Right cardiac atrium (tissue), 5 donors: Measurements from ENCODE around the gene AGPAT1. TPM values are rescaled to one million over a fixed set of nuclear protein-coding genes. Genes with fewer than 3 reads are reported as not detected.

Experiments
- ATAC-seq, 2 donors: fragments of 200-7000 bp; cut with Tn5 transposase; one replicate each; pipeline versions ENCODE4 v1.8.0 to v1.9.1; 2020; ENCODE audit warnings: moderate library complexity in 2 of 2, mild to moderate bottlenecking in 1 of 2
- DNase-seq, 3 donors: peaks; one replicate each; pipeline ENCODE4 v3.0.0-alpha.2; 2020
- H3K27ac ChIP-seq: one replicate; pipeline ENCODE4 v1.5.1; 2013; ENCODE audit warnings: mild to moderate bottlenecking, low read length, control low read depth, moderate library complexity
- H3K27me3 ChIP-seq: one replicate; pipeline ENCODE4 v1.6.1; 2013; ENCODE audit not compliant: control insufficient read depth, insufficient read depth
- H3K4me1 ChIP-seq: one replicate; pipeline ENCODE4 v1.6.1; 2013; ENCODE audit warnings: low read length; ENCODE audit not compliant: control insufficient read depth, insufficient read depth
- H3K4me3 ChIP-seq: one replicate; pipeline ENCODE4 v1.5.1; 2013; ENCODE audit warnings: low read length, control low read depth
- H3K9me3 ChIP-seq: one replicate; pipeline ENCODE4 v1.6.1; 2013; ENCODE audit warnings: low read length; ENCODE audit not compliant: control insufficient read depth
- WGBS: extraction: QIAGEN DNeasy Blood & Tissue Kit; methylation state at CpG from one replicate; pipeline ENCODE4 v1.1.7; 2013; 5-methylcytosine and 5-hydroxymethylcytosine counted together
- intact Hi-C, 4 donors: fragments of 100-400 bp; cut with DNase I; formaldehyde crosslinking; loops; one replicate each; pipeline versions ENCODE4 v1.11.0 to v1.14.0; 2022 to 2023
- polyA plus RNA-seq: library from polyadenylated mRNA; stranded (reverse); fragments of 200-250 nt; gene quantifications from one replicate; pipeline ENCODE4 v1.2.3, GENCODE V29; 2013
- total RNA-seq, 4 donors: library from RNA; stranded (reverse); fragmentation: NEBNext Ultra II Directional; extraction: Animal tissue kit (Norgen Biotek cat#: 25700); gene quantifications; one replicate each; pipeline ENCODE4 v1.2.1, GENCODE V29; 2021
- donor health status: healthy with polysubstance abuse.
- donor health status: DM: no; HTN: yes; CAD: no.
- donor health status: DM: no; HTN: no; CAD: no.
- donor health status: DM: no; HTN: yes; CAD: no; lungs with severe emphysema.
- donor health status: DM: yes; HTN: yes; CAD: no.

AGPAT1 gene
- total and polyA plus RNA-seq, 5 donors, result 54.9 to 67.2 (median 61.5) TPM

- peaks cover 8% of the 10 kb centered on the region for H3K4me1 ChIP-seq
- intact Hi-C loops, result no loop called here
- DNase-seq (no peak), ATAC-seq (no peak)
- no peak within 1 kb of the TSS for H3K4me3 ChIP-seq
- WGBS, result 70% methylated on average over 6 of the region's 6 CpGs
- H3K9me3 ChIP-seq, result no peaks in the 10 kb centered on the region
- no peaks in the 10 kb centered on the region for H3K27me3 ChIP-seq
- H3K27ac ChIP-seq, result peak within 1 kb of the TSS; percentile 48
These were observed 8.3 kb upstream of the AGPAT1 start, which contains the start of gene AGER for GRCh38 chr6:32184084-32184640. TSS of gene AGER (minus strand) at chr6:32184253. CDS start at chr6:32184222, 31 bp downstream.

DNA sequence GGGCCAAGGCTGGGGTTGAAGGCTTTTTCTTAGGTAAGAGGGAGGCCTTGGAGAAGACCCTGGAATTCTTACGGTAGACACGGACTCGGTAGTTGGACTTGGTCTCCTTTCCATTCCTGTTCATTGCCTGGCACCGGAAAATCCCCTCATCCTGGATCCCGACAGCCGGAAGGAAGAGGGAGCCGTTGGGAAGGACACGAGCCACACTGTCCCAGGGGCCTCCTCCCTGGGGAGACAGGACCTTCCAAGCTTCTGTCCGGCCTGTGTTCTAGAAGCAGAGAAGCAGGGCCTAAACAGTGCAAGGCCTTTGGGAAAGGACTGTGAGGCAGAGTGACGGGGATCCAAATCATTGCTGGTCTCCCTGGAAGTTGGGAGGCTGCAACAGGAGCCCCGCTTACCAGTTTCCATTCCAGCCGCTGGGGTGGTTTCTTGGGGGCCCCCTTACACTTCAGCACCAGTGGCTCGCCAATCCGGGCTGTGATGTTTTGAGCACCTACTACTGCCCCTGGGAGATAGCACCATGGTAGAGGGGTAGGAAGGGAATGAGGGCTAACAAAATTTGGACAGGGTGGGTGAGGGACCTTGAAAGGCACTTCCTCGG, 7.7 kb upstream of the AGPAT1 start:
- ATAC-seq (no peak), DNase-seq (peak in 1 of 3 donors; percentile 67)
- peak overlapping the region; percentile 48 for H3K27ac ChIP-seq
- intact Hi-C loops, result no loop called here
- H3K9me3 ChIP-seq, result no peaks in the 10 kb centered on the region
- WGBS, result 70% methylated on average over 15 of the region's 15 CpGs
- no peak overlapping the region for H3K4me3 ChIP-seq
- H3K4me1 ChIP-seq, result peaks cover 9% of the 10 kb centered on the region
- no peaks in the 10 kb centered on the region for H3K27me3 ChIP-seq

- no peak for ATAC-seq
- Histone ChIP-seq H3K4me3 (no peak overlapping the region), H3K27ac (peak overlapping the region; percentile 21), H3K4me1 (peaks cover 9% of the 10 kb centered on the region), H3K9me3 (no peaks in the 10 kb centered on the region), H3K27me3 (no peaks in the 10 kb centered on the region)
- no peak for DNase-seq
- WGBS, result 79% methylated on average over 3 of the region's 3 CpGs
- intact Hi-C loops, result no loop called here
These were observed 7.1 kb upstream of the AGPAT1 start for GRCh38 chr6:32183030-32183429.

- Histone ChIP-seq H3K27ac (no peak overlapping the region), H3K9me3 (no peaks in the 10 kb centered on the region), H3K27me3 (no peaks in the 10 kb centered on the region), H3K4me3 (no peak overlapping the region), H3K4me1 (peaks cover 9% of the 10 kb centered on the region)
- intact Hi-C loops, result no loop called here
- DNase-seq (peak in 1 of 3 donors; percentile 18), ATAC-seq (no peak)
- WGBS, result 82% methylated on average over 10 of the region's 10 CpGs
These were observed 6.7 kb upstream of the AGPAT1 start for GRCh38 chr6:32182555-32182981.

- Histone ChIP-seq H3K9me3 (no peaks in the 10 kb centered on the region), H3K4me3 (no peak overlapping the region), H3K27ac (no peak overlapping the region), H3K4me1 (peaks cover 9% of the 10 kb centered on the region), H3K27me3 (no peaks in the 10 kb centered on the region)
- ATAC-seq (no peak), DNase-seq (peak in 1 of 3 donors; percentile 58)
- WGBS, result 67% methylated on average over 10 of the region's 10 CpGs
- intact Hi-C loops, result no loop called here
These were observed 6.1 kb upstream of the AGPAT1 start for GRCh38 chr6:32181915-32182529.

- H3K4me1 ChIP-seq, result peaks cover 8% of the 10 kb centered on the region
- WGBS, result 85% methylated on average over 15 of the region's 15 CpGs
- no peak overlapping the region for H3K4me3 ChIP-seq
- no peaks in the 10 kb centered on the region for H3K27me3 ChIP-seq
- H3K27ac ChIP-seq, result no peak overlapping the region
- intact Hi-C loops, result no loop called here
- H3K9me3 ChIP-seq, result no peaks in the 10 kb centered on the region
- DNase-seq, result peak in 1 of 3 donors; percentile 43
- ATAC-seq, result no peak
These were observed 5.3 kb upstream of the AGPAT1 start for GRCh38 chr6:32181148-32181702.

DNA sequence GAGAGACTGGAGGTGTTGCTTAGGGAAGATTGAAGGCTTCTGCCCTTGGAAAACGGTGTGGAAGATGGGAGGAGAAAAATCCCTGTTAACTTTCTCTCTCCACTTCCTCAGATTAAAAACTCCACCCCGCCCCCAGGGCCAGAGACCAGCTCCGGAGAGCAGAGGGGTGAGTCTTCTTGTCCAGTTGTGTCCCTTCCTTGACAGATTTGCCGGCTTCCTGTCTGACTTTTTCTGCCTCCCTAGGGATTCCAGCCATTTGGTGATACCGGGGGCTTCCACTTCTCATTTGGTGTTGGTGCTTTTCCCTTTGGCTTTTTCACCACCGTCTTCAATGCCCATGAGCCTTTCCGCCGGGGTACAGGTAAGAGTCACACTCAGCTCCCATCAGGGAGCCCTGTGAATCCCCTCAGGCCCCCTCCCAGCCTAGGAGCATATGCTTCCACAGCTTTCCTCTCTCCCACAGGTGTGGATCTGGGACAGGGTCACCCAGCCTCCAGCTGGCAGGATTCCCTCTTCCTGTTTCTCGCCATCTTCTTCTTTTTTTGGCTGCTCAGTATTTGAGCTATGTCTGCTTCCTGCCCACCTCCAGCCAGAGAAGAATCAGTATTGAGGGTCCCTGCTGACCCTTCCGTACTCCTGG, 4.0 kb upstream of the AGPAT1 start:
- no peaks in the 10 kb centered on the region for H3K27me3 ChIP-seq
- peaks cover 4% of the 10 kb centered on the region for H3K4me1 ChIP-seq
- WGBS, result 57% methylated on average over 10 of the region's 10 CpGs
- ATAC-seq (no peak), DNase-seq (peak in 1 of 3 donors; percentile 52)
- no peak overlapping the region for H3K4me3 ChIP-seq
- intact Hi-C loops, result loop anchor here in 1 of 4 donors (10.0 kb wide), 1 partner anchor 55 kb away; the partner anchor contains the start of gene ATF6B
- H3K27ac ChIP-seq, result no peak overlapping the region
- H3K9me3 ChIP-seq, result no peaks in the 10 kb centered on the region

- Histone ChIP-seq H3K9me3 (no peaks in the 10 kb centered on the region), H3K4me1 (peaks cover 4% of the 10 kb centered on the region), H3K27me3 (no peaks in the 10 kb centered on the region), H3K27ac (peak overlapping the region; percentile 76), H3K4me3 (peak overlapping the region; percentile 64)
- intact Hi-C loops, result loop anchor here in 1 of 4 donors (10.0 kb wide), 1 partner anchor 54 kb away; the partner anchor contains the start of gene ATF6B
- no peak for ATAC-seq
- 2% methylated on average over 24 of the region's 24 CpGs for WGBS
- DNase-seq, result peak in 1 of 3 donors; percentile 31
These were observed 2.9 kb upstream of the AGPAT1 start for GRCh38 chr6:32178547-32179440.

DNA sequence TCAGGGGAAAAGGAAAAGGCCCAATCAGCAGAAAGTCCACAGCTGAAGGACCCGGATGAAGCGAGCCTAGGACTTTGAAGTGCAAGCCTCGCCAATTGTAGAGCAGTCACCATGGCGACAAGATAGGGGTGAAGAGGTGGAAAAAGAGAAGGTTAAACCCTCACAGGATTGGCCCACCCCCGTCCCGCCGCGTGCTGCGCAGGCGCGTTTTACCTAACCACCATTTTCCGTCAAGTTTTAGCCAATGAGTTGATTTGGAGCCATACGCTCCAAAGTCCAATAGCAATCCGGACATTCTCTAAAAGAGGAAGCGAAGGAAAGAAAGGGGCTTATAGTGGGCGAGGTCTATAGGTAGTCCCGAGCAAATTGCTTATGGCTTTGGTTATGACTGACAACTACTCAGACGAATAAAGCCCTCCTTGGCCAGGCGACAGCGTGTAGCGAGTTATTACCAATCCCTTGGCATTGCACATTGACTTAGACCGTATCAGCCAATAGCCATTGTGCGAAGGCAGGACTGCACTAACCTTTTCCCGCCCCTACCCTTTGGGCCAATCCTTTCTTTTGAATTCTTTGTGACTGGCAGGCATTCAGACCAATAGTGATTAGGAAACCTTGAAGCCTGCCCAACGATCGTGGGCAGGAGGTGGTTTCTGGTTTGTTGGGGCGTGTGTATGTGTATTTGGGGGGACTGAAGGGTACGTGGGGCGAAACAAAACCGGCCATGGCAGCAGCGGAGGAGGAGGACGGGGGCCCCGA, 2.1 kb upstream of the AGPAT1 start, which contains the start of gene RNF5:
Gene RNF5, plus strand, starts transcription at position 618 of the 759 bp plus-strand sequence. Its CDS starts 107 bp downstream, at position 725.
- intact Hi-C loops, result loop anchor here in 1 of 4 donors (10.0 kb wide), 1 partner anchor 53 kb away; the partner anchor contains the start of gene ATF6B
- Histone ChIP-seq H3K27me3 (no peaks in the 10 kb centered on the region), H3K27ac (peak within 1 kb of the TSS; percentile 98), H3K4me3 (peak within 1 kb of the TSS; percentile 64), H3K9me3 (no peaks in the 10 kb centered on the region), H3K4me1 (peaks cover 4% of the 10 kb centered on the region)
- ATAC-seq, result peak; percentile 86 to 91
- WGBS, result under 1% methylated on average over 33 of the region's 33 CpGs
- DNase-seq, result peak; percentile 95 to 98 (median 96)
